Thyroid gland (tissue), 4 donors: Measurements from ENCODE around the gene DEPDC7. TPM values are rescaled to one million over a fixed set of nuclear protein-coding genes. Genes with fewer than 3 reads are reported as not detected.

Source experiments
- DNase-seq, 2 donors: peaks; one replicate each; pipeline ENCODE4 v3.0.0-alpha.2; 2019
- H3K27ac ChIP-seq, 3 donors: fragments of 200-600 bp; sonication (generic); 1 replicate in 2 of 3; 2 replicates in 1 of 3; pipeline ENCODE4 v1.5.1; 2016 to 2019; ENCODE audit warnings: mild to moderate bottlenecking in 1 of 3, moderate library complexity in 1 of 3
- H3K27me3 ChIP-seq: fragments of 200-600 bp; sonication (generic); one replicate; pipeline ENCODE4 v1.5.1; 2019
- H3K36me3 ChIP-seq, 2 donors: fragments of 200-600 bp; sonication (generic); one replicate each; pipeline ENCODE4 v1.5.1; 2016 to 2019
- H3K4me1 ChIP-seq, 2 donors: fragments of 200-600 bp; sonication (generic); one replicate each; pipeline ENCODE4 v1.5.1; 2017 to 2019
- H3K4me3 ChIP-seq, 3 donors: fragments of 200-600 bp; sonication (generic); replicated peaks in 1 of 3; 1 replicate in 2 of 3; 2 replicates in 1 of 3; pipeline ENCODE4 v1.5.1; 2016; ENCODE audit warnings: mild to moderate bottlenecking in 1 of 3
- H3K9me3 ChIP-seq: fragments of 200-600 bp; sonication (generic); one replicate; pipeline ENCODE4 v1.5.1; 2017
- CTCF ChIP-seq, 6 experiments: fragments of 200-600 bp in 3 of 6; fragments of 450-650 bp in 3 of 6; sonication (generic) in 3 of 6; IDR thresholded peaks; one replicate each; pipeline ENCODE4 v1.5.1; 2016 to 2019; ENCODE audit warnings: antibody characterized with exemption in 6 of 6, mild to moderate bottlenecking in 2 of 6, inconsistent platforms in 1 of 6, moderate library complexity in 1 of 6
- POLR2A ChIP-seq, 2 donors: fragments of 450-650 bp; IDR thresholded peaks; one replicate each; pipeline ENCODE4 v1.6.1; 2017; ENCODE audit warnings: antibody characterized with exemption in 2 of 2, mild to moderate bottlenecking in 2 of 2, moderate library complexity in 1 of 2
- WGBS, 2 donors: methylation state at CpG; one replicate each; pipeline ENCODE4 v1.1.5; 2017; 5-methylcytosine and 5-hydroxymethylcytosine counted together
- intact Hi-C: fragments of 100-400 bp; cut with DNase I; formaldehyde crosslinking; loops from one replicate; pipeline ENCODE4 v1.15.1; 2023
- total RNA-seq, 4 donors: library from RNA; depleted of rRNA; stranded (reverse); fragments of >200 nt; gene quantifications; one replicate each; pipeline ENCODE4 v1.2.3, GENCODE V29; 2016

The DEPDC7 gene
- total RNA-seq, 4 donors from 2014 or later, result 0.63 to 2.6 (median 1.6) TPM; not detected in 1

GRCh38 chr11:33006010-33006409 lies 9.7 kb upstream of the DEPDC7 start:
- no peak overlapping the region for H3K4me3 ChIP-seq

GRCh38 chr11:33013755-33014154 lies 1.9 kb upstream of the DEPDC7 start:
- H3K9me3 ChIP-seq, result no peaks in the 10 kb centered on the region
- DNase-seq, result no peak
- no peaks in the 10 kb centered on the region for H3K36me3 ChIP-seq
- 43 to 67% methylated on average over 1 of the region's 1 CpG for WGBS, 2 donors
- no peaks in the 10 kb centered on the region for H3K27me3 ChIP-seq
- intact Hi-C loops, result no loop called here
- TF ChIP-seq POLR2A (IDR thresholded peaks at IDR 0.05), result no peak
- TF ChIP-seq CTCF (IDR thresholded peaks at IDR 0.05), result no peak
- H3K4me1 ChIP-seq, result peaks cover 0 to 7% of the 10 kb centered on the region in 2 donors
- H3K4me3 ChIP-seq, result no peak overlapping the region
- no peak overlapping the region for H3K27ac ChIP-seq

More at GRCh38 chr11:33006010-33006409, 9.7 kb upstream of the DEPDC7 start:
- no peaks in the 10 kb centered on the region for H3K36me3 ChIP-seq
- no peak overlapping the region for H3K27ac ChIP-seq
- intact Hi-C loops, result no loop called here
- H3K27me3 ChIP-seq, result no peaks in the 10 kb centered on the region
- TF ChIP-seq POLR2A (IDR thresholded peaks at IDR 0.05) (no peak), CTCF (IDR thresholded peaks at IDR 0.05) (no peak)
- no peaks in the 10 kb centered on the region for H3K9me3 ChIP-seq
- no peaks in the 10 kb centered on the region for H3K4me1 ChIP-seq
- DNase-seq, result no peak

DNA sequence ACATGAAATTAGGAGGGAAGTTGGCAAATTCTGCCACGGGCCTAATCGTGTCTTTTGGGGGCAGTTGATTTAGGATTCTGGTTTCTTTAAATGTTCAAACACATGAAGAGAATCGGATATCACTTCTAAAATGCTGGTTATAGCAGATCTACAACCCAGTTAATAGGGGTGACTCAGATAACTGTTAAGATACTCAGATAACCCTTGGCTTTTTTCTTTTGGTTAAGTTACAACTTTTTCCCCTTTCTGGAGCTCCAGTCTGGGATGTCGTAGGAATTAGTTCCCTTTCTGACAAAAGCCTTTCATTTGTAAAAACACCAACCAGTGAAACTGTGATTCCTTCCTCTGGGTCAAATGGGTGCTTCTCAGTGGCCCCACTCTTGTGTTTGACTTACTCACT lies 976 bp downstream of the DEPDC7 start:
- no peak for DNase-seq
- H3K4me3 ChIP-seq, result peak overlapping the region in 1 of 3 donors; percentile 44
- no peak overlapping the region for H3K27ac ChIP-seq
- intact Hi-C loops, result no loop called here
- no peaks in the 10 kb centered on the region for H3K36me3 ChIP-seq
- 65 to 81% methylated on average over 4 of the region's 4 CpGs for WGBS, 2 donors
- H3K9me3 ChIP-seq, result no peaks in the 10 kb centered on the region
- H3K4me1 ChIP-seq, result peaks cover 0 to 7% of the 10 kb centered on the region in 2 donors
- no peaks in the 10 kb centered on the region for H3K27me3 ChIP-seq
- no peak for TF ChIP-seq CTCF (IDR thresholded peaks at IDR 0.05)
- TF ChIP-seq POLR2A (IDR thresholded peaks at IDR 0.05), result no peak

GRCh38 chr11:33017478-33017877 lies 1.8 kb downstream of the DEPDC7 start:
- Histone ChIP-seq H3K4me1 (peaks cover 0 to 7% of the 10 kb centered on the region in 2 donors), H3K27ac (no peak overlapping the region), H3K9me3 (no peaks in the 10 kb centered on the region), H3K27me3 (no peaks in the 10 kb centered on the region), H3K36me3 (no peaks in the 10 kb centered on the region), H3K4me3 (no peak overlapping the region)
- WGBS, 2 donors, result 82 to 90% methylated on average over 9 of the region's 9 CpGs
- no peak for DNase-seq
- TF ChIP-seq CTCF (IDR thresholded peaks at IDR 0.05) (no peak), POLR2A (IDR thresholded peaks at IDR 0.05) (no peak)
- intact Hi-C loops, result no loop called here

GRCh38 chr11:33017965-33018364 lies 2.3 kb downstream of the DEPDC7 start:
- Histone ChIP-seq H3K27me3 (no peaks in the 10 kb centered on the region), H3K27ac (no peak overlapping the region), H3K9me3 (no peaks in the 10 kb centered on the region), H3K4me3 (no peak overlapping the region), H3K4me1 (peaks cover 0 to 7% of the 10 kb centered on the region in 2 donors), H3K36me3 (no peaks in the 10 kb centered on the region)
- intact Hi-C loops, result no loop called here
- no peak for DNase-seq
- TF ChIP-seq POLR2A (IDR thresholded peaks at IDR 0.05) (no peak), CTCF (IDR thresholded peaks at IDR 0.05) (no peak)
- 96 to 97% methylated on average over 3 of the region's 3 CpGs for whole genome bisulfite sequencing, 2 donors
